Astrocyte (in vitro differentiated cells and primary cell): ENCODE results near the gene NDUFA5. TPM values are rescaled to one million over a fixed set of nuclear protein-coding genes. Genes with fewer than 3 reads are reported as not detected.
A peak's percentile ranks its signal among the peaks of the same experiment; 100 is the strongest.
"Not testable (repeated sequence)": the region's sequence is repeated elsewhere in the genome, so short reads cannot be mapped to it uniquely, and the experiment has no call there.

Experiments
- DNase-seq: peaks from one replicate; pipeline ENCODE4 v3.0.0-alpha.2; 2010; ENCODE audit warnings: low read depth
- FAIRE-seq: peaks from 2 replicates; lab custom pipeline; 2011; peaks lifted over from hg19 to GRCh38; lab: Jason Lieb, UNC
- H2AFZ ChIP-seq: 2 replicates; pipeline ENCODE4 v1.6.0; 2012; ENCODE audit warnings: low read depth, low read length, inconsistent platforms
- H3K27ac ChIP-seq: 2 replicates; pipeline ENCODE4 v1.5.1; 2011; ENCODE audit warnings: low read depth, low read length, inconsistent platforms
- H3K27me3 ChIP-seq: 2 replicates; pipeline ENCODE4 v1.6.0; 2011; ENCODE audit warnings: low read length, inconsistent platforms; ENCODE audit not compliant: insufficient read depth
- H3K36me3 ChIP-seq: 2 replicates; pipeline ENCODE4 v1.5.1; 2011; ENCODE audit warnings: low read length, inconsistent platforms; ENCODE audit not compliant: insufficient read depth
- H3K4me1 ChIP-seq: 2 replicates; pipeline ENCODE4 v1.5.1; 2011; ENCODE audit warnings: low read length, inconsistent platforms; ENCODE audit not compliant: insufficient read depth
- H3K4me2 ChIP-seq: 2 replicates; pipeline ENCODE4 v1.6.0; 2012; ENCODE audit warnings: low read length, inconsistent platforms
- H3K4me3 ChIP-seq: 2 replicates; pipeline ENCODE4 v1.5.1; 2011; ENCODE audit warnings: low read depth, mild to moderate bottlenecking, low read length, inconsistent platforms; ENCODE audit not compliant: insufficient read depth
- H3K79me2 ChIP-seq: 2 replicates; pipeline ENCODE4 v1.6.0; 2012; ENCODE audit warnings: mild to moderate bottlenecking, low read length, inconsistent platforms; ENCODE audit not compliant: insufficient read depth
- H3K9ac ChIP-seq: 2 replicates; pipeline ENCODE4 v1.6.0; 2012; ENCODE audit warnings: mild to moderate bottlenecking, low read length, inconsistent platforms
- H3K9me3 ChIP-seq: 2 replicates; pipeline ENCODE4 v1.5.1; 2012; ENCODE audit warnings: low read depth, mild to moderate bottlenecking, low read length, inconsistent platforms; ENCODE audit not compliant: insufficient read depth
- H4K20me1 ChIP-seq: 2 replicates; pipeline ENCODE4 v1.6.0; 2012; ENCODE audit warnings: low read length, inconsistent platforms; ENCODE audit not compliant: insufficient read depth
- H3K27ac Mint-ChIP-seq: one replicate; pipeline ENCODE4 v1.8.0; 2021; ENCODE audit warnings: mild to moderate bottlenecking, mixed read lengths; ENCODE audit not compliant: unreplicated experiment
- H3K27me3 Mint-ChIP-seq: one replicate; pipeline ENCODE4 v1.8.0; 2021; ENCODE audit warnings: low read depth, mixed read lengths; ENCODE audit not compliant: unreplicated experiment
- H3K36me3 Mint-ChIP-seq: one replicate; pipeline ENCODE4 v1.8.0; 2021; ENCODE audit warnings: low read depth, mixed read lengths; ENCODE audit not compliant: unreplicated experiment
- H3K4me1 Mint-ChIP-seq: one replicate; pipeline ENCODE4 v1.8.0; 2021; ENCODE audit warnings: low read depth, mixed read lengths; ENCODE audit not compliant: unreplicated experiment
- H3K4me3 Mint-ChIP-seq: one replicate; pipeline ENCODE4 v1.8.0; 2021; ENCODE audit warnings: mild to moderate bottlenecking, moderate library complexity, mixed read lengths; ENCODE audit not compliant: unreplicated experiment
- H3K9me3 Mint-ChIP-seq: one replicate; pipeline ENCODE4 v1.8.0; 2021; ENCODE audit warnings: mild to moderate bottlenecking, mixed read lengths; ENCODE audit not compliant: unreplicated experiment
- EZH2 ChIP-seq: IDR thresholded peaks from 2 replicates; pipeline ENCODE4 v1.6.1; 2012; ENCODE audit warnings: mild to moderate bottlenecking, low read length, inconsistent platforms; ENCODE audit not compliant: insufficient read depth
- total RNA-seq: library from RNA; stranded (reverse); gene quantifications from 2 replicates; pipeline ENCODE4 v1.2.1, GENCODE V29; 2021
- TF ChIP-seq, protein P1 (sequence below): IDR thresholded peaks from 2 replicates; pipeline ENCODE4 v1.5.1; 2011; ENCODE audit warnings: low read depth, mild to moderate bottlenecking, inconsistent platforms, low read length, moderate library complexity; ENCODE audit not compliant: insufficient read depth

The NDUFA5 gene
- total RNA-seq, 1 donor from 2014 or later, result 48.9 TPM

DNA sequence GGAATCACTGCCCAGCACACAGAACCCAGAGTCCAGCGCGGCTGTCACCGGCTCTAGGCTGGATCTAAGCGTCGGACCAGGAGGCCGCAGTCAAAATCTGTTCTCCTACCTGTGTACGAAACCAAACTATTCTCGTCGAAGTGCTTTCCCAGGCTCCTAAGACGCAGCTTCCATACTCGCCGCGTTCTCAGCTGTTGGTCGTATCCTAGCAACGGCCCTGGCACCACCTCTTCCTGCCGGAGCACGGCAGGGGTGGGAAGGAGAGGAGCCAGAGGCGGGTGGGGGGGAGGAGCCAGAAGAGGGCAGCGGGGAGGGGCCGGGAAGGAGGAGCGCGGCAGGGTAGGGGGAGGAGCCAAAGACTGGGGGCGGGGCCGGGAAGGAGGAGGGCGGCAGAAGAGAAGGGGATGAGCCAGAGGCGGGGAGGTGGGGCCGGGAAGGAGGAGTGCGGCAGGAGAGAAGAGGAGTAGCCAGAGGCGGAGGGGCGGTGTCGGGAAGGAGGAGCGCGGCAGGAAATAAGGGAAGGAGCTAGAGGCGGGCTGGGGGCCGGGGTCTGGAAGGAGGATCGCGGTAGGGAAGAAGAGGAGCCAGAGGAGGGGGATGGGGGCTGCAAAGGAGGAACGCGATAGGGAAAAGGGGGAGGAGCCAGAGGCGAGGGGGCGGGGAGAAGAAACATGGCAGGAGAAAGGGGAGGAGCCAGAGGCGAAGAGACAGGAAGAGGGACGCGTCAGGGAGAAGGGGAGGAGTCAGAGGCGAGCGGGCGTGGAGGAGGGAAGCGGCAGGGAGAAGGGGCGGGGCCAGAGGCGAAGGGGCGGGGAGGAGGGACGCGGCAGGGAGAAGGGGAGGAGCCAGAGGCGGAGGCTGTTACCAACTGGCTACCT lies 23.0 kb downstream of the NDUFA5 start, which contains the start of gene IQUB:
Gene IQUB, minus strand, starts transcription at position 213 of the 878 bp plus-strand sequence. CDS start 22,255 bp downstream, outside the sequence.
- DNase-seq (peak; percentile 81), FAIRE-seq (no peak)
- Histone ChIP-seq H3K4me3 (peak within 1 kb of the TSS; percentile 93), H3K9ac (peak within 1 kb of the TSS; percentile 87), H2AFZ (peak within 1 kb of the TSS; percentile 99), H3K27ac (peak within 1 kb of the TSS; percentile 76), H3K27me3 (no peaks in the 10 kb centered on the region), H3K79me2 (no peaks in the 10 kb centered on the region), H3K4me1 (peaks cover 15% of the 10 kb centered on the region), H3K9me3 (no peaks in the 10 kb centered on the region), H3K4me2 (peak within 1 kb of the TSS; percentile 97), H4K20me1 (no peaks in the 10 kb centered on the region), H3K36me3 (no peaks in the 10 kb centered on the region)
- peaks cover 13% of the 10 kb centered on the region for H3K4me1 Mint-ChIP-seq
- peak within 1 kb of the TSS; percentile 91 for H3K27ac Mint-ChIP-seq
- no peaks in the 10 kb centered on the region for H3K9me3 Mint-ChIP-seq
- peak within 1 kb of the TSS; percentile 90 for H3K4me3 Mint-ChIP-seq
- TF ChIP-seq, protein P1, sequence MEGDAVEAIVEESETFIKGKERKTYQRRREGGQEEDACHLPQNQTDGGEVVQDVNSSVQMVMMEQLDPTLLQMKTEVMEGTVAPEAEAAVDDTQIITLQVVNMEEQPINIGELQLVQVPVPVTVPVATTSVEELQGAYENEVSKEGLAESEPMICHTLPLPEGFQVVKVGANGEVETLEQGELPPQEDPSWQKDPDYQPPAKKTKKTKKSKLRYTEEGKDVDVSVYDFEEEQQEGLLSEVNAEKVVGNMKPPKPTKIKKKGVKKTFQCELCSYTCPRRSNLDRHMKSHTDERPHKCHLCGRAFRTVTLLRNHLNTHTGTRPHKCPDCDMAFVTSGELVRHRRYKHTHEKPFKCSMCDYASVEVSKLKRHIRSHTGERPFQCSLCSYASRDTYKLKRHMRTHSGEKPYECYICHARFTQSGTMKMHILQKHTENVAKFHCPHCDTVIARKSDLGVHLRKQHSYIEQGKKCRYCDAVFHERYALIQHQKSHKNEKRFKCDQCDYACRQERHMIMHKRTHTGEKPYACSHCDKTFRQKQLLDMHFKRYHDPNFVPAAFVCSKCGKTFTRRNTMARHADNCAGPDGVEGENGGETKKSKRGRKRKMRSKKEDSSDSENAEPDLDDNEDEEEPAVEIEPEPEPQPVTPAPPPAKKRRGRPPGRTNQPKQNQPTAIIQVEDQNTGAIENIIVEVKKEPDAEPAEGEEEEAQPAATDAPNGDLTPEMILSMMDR, result no peak
- no peak for TF ChIP-seq EZH2
- no peaks in the 10 kb centered on the region for H3K36me3 Mint-ChIP-seq
- no peaks in the 10 kb centered on the region for H3K27me3 Mint-ChIP-seq

DNA sequence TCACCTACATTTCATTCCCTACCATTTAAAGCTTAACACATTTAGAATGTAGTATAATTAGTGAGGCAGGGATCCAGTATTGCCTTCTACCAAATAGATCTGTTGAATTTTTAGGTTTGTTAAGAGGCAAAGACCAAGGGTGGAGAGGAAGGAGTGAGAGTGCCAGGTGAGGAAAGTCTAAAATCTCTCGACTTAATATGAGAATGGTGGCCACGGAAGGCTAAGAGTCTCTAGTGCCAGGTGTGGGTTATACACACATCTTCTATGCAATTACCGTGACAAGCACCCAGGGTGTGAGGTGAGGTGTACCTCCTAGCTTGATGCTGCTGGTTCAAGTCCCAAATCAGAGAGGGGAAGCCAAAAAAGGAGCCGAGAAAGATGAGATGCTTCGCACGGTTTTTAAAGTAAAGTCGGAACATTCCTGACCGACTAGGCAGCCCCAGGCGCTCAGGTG lies 23.7 kb downstream of the NDUFA5 start:
- peaks cover 15% of the 10 kb centered on the region for H3K4me1 ChIP-seq
- Mint-ChIP-seq H3K9me3 (no peaks in the 10 kb centered on the region), H3K27ac (peak overlapping the region; percentile 43), H3K27me3 (no peaks in the 10 kb centered on the region), H3K4me3 (peak overlapping the region; percentile 90), H3K4me1 (peaks cover 13% of the 10 kb centered on the region), H3K36me3 (no peaks in the 10 kb centered on the region)
- peak overlapping the region; percentile 78 for H3K9ac ChIP-seq
- DNase-seq (no peak), FAIRE-seq (no peak)
- peak overlapping the region; percentile 93 for H3K4me3 ChIP-seq
- TF ChIP-seq, protein P1, result no peak
- no peak for TF ChIP-seq EZH2
- no peaks in the 10 kb centered on the region for H3K27me3 ChIP-seq
- no peaks in the 10 kb centered on the region for H4K20me1 ChIP-seq
- H3K36me3 ChIP-seq, result no peaks in the 10 kb centered on the region
- H2AFZ ChIP-seq, result peak overlapping the region; percentile 99
- H3K9me3 ChIP-seq, result no peaks in the 10 kb centered on the region
- peak overlapping the region; percentile 97 for H3K4me2 ChIP-seq
- H3K27ac ChIP-seq, result peak overlapping the region; percentile 49
- no peaks in the 10 kb centered on the region for H3K79me2 ChIP-seq

DNA sequence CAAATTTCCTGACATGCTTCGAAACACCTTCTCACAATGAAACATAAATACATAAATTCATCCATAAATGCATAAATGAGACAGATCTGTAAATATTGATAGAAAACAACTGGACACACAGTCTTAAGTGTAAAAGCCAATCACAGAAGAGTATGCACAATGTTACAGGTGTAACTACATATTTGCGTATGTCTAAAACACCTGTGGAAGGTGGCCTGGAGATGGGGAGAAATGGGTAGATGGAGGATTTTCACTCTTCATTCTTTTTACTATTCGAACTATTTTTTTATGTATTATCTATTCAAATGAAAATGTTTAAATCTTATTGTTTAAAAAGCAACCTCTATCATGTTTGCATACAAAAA lies 24.1 kb downstream of the NDUFA5 start:
- no peaks in the 10 kb centered on the region for H3K9me3 ChIP-seq
- H2AFZ ChIP-seq, result no peak overlapping the region
- Mint-ChIP-seq H3K9me3 (no peaks in the 10 kb centered on the region), H3K27ac (no peak overlapping the region), H3K27me3 (no peaks in the 10 kb centered on the region), H3K36me3 (no peaks in the 10 kb centered on the region), H3K4me1 (peaks cover 13% of the 10 kb centered on the region), H3K4me3 (peak overlapping the region; percentile 90)
- peak overlapping the region; percentile 97 for H3K4me2 ChIP-seq
- FAIRE-seq (no peak), DNase-seq (no peak)
- no peaks in the 10 kb centered on the region for H4K20me1 ChIP-seq
- no peak for TF ChIP-seq EZH2
- TF ChIP-seq, protein P1, result no peak
- no peaks in the 10 kb centered on the region for H3K36me3 ChIP-seq
- H3K27me3 ChIP-seq, result no peaks in the 10 kb centered on the region
- no peaks in the 10 kb centered on the region for H3K79me2 ChIP-seq
- H3K4me3 ChIP-seq, result no peak overlapping the region
- no peak overlapping the region for H3K9ac ChIP-seq
- no peak overlapping the region for H3K27ac ChIP-seq
- peaks cover 12% of the 10 kb centered on the region for H3K4me1 ChIP-seq

DNA sequence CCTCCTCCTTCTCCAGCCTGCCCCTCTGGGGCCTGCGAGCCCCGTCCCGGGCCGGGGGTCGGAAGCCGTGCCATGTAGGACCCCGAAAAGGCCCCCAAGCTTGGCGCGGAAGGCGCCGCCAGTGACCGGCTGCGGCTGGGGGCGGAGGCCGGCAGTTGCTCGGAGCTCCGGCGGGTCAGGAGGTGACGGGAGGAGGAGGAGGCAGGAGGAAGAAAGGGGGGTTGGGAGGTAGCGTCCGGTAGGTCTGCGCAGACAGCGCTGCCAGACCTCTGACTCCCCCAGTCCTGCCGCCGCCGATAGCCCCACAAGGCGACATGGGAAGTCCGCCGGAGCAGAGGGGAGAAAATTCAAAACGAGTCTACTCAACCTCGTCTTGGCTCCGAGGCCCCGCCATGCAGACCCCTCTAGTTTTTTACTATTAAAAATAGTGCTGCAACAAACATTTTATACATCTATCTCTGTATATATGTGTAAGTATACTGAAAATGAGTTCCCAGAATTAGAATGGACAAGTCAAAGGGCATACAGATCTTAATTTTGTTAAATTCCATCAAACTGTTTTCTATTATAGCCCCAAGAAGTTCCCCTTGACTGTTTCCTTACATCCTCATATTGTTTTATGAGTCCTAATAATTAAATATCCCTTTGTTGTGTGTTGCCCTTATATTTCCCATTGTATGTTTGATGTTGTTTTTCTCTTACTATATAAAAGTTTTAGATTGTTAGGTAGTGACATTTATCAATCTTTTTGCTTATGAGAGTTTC lies 24.6 kb downstream of the NDUFA5 start:
- H3K4me1 Mint-ChIP-seq, DNase-seq, H2AFZ ChIP-seq, H3K27me3 ChIP-seq, H3K79me2 ChIP-seq, H3K36me3 ChIP-seq, H3K9me3 ChIP-seq, H3K36me3 Mint-ChIP-seq, H3K9me3 Mint-ChIP-seq, H4K20me1 ChIP-seq, H3K4me1 ChIP-seq, H3K27ac Mint-ChIP-seq, H3K27ac ChIP-seq, FAIRE-seq, H3K27me3 Mint-ChIP-seq: not testable (repeated sequence)
- H3K4me3 Mint-ChIP-seq, result peak overlapping the region; percentile 82
- peak overlapping the region; percentile 31 for H3K9ac ChIP-seq
- peak overlapping the region; percentile 50 for H3K4me3 ChIP-seq
- H3K4me2 ChIP-seq, result peak overlapping the region; percentile 75
